ENCODE data around the gene TMEM86A. TPM values are rescaled to one million over a fixed set of nuclear protein-coding genes. Genes with fewer than 3 reads are reported as not detected.

The TMEM86A gene
- total and polyA plus RNA-seq, 2 experiments from 2014 or later, result 1.7 to 5.2 TPM

DNA sequence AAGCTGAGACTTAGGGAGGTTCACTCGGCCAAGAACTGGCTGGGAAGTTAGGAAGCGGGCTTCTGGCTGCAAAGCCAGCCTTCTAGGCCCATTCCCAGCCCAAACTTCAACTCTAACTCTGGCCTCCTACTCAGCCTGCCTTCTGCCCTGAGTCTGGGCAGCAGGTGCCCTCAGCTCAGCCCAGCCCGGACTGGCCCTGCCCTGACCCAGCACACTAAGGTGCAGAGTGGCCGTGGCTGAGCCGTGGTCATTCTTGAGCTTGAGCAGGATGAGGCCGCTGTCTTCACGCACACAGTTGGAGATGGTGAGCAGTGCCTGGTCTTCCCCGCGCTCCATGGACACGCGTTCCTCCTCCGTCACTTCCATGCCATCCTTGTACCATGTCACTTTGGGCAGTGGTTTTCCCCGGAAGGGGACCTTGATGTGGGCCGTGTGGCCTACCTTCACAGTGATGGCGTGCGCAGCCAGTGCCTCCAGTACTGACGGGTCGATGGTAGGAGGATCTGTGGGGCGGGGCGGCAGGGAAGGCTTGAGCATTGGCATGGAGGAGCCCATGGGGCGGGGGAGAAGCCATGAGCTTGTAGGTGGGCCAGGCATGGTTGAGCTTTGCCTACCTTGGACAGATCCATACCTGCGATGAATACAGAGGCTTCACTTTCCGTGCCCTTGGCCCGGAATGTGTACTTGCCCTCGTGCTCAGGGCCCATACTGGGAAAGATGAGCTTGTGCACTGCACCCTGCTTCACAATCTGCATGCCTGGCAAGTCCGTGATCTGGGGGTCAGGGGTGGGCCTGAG is 15.3 kb downstream of the TMEM86A start:
- Histone ChIP-seq H3K9me3 (ENCODE audit: low read depth) (no peaks in the 10 kb centered on the region), H3K4me1 (ENCODE audit: insufficient read depth) (no peaks in the 10 kb centered on the region), H3K27ac (no peak overlapping the region), H3K79me2 (no peaks in the 10 kb centered on the region), H4K20me1 (ENCODE audit: insufficient read depth, poor library complexity, severe bottlenecking) (no peaks in the 10 kb centered on the region), H3K27me3 (no peaks in the 10 kb centered on the region), H3K36me3 (replicated peaks; ENCODE audit: insufficient read depth, low read depth) (no peaks in the 10 kb centered on the region), H3K9me2 (replicated peaks; ENCODE audit: insufficient read depth) (no peaks in the 10 kb centered on the region), H3K4me2 (no peak overlapping the region), H3K4me3 (no peak overlapping the region), H2AFZ (no peak overlapping the region)
- DNase-seq (ENCODE audit: low spot score), result no peak
- TF ChIP-seq EZH2phosphoT487 (IDR thresholded peaks at IDR 0.05; ENCODE audit: low read depth, severe bottlenecking, unreplicated experiment) (no peak), EZH2 (IDR thresholded peaks at IDR 0.05; ENCODE audit: borderline replicate concordance) (no peak)
- TF ChIP-seq, protein P1, sequence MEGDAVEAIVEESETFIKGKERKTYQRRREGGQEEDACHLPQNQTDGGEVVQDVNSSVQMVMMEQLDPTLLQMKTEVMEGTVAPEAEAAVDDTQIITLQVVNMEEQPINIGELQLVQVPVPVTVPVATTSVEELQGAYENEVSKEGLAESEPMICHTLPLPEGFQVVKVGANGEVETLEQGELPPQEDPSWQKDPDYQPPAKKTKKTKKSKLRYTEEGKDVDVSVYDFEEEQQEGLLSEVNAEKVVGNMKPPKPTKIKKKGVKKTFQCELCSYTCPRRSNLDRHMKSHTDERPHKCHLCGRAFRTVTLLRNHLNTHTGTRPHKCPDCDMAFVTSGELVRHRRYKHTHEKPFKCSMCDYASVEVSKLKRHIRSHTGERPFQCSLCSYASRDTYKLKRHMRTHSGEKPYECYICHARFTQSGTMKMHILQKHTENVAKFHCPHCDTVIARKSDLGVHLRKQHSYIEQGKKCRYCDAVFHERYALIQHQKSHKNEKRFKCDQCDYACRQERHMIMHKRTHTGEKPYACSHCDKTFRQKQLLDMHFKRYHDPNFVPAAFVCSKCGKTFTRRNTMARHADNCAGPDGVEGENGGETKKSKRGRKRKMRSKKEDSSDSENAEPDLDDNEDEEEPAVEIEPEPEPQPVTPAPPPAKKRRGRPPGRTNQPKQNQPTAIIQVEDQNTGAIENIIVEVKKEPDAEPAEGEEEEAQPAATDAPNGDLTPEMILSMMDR (IDR thresholded peaks at IDR 0.05; ENCODE audit: poor library complexity), result no peak
- 89% methylated on average over 26 of the region's 26 CpGs for WGBS (ENCODE audit: low lambda C conversion rate, missing lambda C conversion rate)

DNA sequence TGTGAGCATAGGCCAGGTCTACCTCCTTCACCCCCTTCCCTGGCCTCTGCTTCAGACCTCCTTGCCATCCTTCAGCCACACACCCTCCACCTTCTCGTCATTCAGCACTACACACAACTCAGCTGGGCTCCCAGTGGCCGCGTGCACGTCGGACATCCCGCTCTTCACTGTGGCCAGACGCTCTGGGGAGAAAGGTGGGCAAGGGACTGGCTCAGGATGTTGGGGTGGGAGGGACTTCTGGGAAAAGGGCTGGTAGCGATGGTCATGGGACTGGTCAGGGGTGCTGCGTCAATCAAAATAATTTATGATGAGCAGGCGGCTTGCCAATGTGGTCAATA is 15.8 kb downstream of the TMEM86A start:
- H3K27me3 ChIP-seq, result no peaks in the 10 kb centered on the region
- H3K9me2 ChIP-seq (replicated peaks; ENCODE audit: insufficient read depth), result no peaks in the 10 kb centered on the region
- DNase-seq (ENCODE audit: low spot score), result no peak
- H4K20me1 ChIP-seq (ENCODE audit: insufficient read depth, poor library complexity, severe bottlenecking), result no peaks in the 10 kb centered on the region
- H3K79me2 ChIP-seq, result no peaks in the 10 kb centered on the region
- H3K4me2 ChIP-seq, result no peak overlapping the region
- no peak overlapping the region for H2AFZ ChIP-seq
- 74% methylated on average over 9 of the region's 10 CpGs for WGBS (ENCODE audit: low lambda C conversion rate, missing lambda C conversion rate)
- no peak overlapping the region for H3K27ac ChIP-seq
- no peaks in the 10 kb centered on the region for H3K9me3 ChIP-seq (ENCODE audit: low read depth)
- TF ChIP-seq EZH2phosphoT487 (IDR thresholded peaks at IDR 0.05; ENCODE audit: low read depth, severe bottlenecking, unreplicated experiment) (no peak), EZH2 (IDR thresholded peaks at IDR 0.05; ENCODE audit: borderline replicate concordance) (no peak)
- TF ChIP-seq, protein P1 (IDR thresholded peaks at IDR 0.05; ENCODE audit: poor library complexity), result no peak
- H3K4me1 ChIP-seq (ENCODE audit: insufficient read depth), result no peaks in the 10 kb centered on the region
- no peak overlapping the region for H3K4me3 ChIP-seq
- H3K36me3 ChIP-seq (replicated peaks; ENCODE audit: insufficient read depth, low read depth), result no peaks in the 10 kb centered on the region

DNA sequence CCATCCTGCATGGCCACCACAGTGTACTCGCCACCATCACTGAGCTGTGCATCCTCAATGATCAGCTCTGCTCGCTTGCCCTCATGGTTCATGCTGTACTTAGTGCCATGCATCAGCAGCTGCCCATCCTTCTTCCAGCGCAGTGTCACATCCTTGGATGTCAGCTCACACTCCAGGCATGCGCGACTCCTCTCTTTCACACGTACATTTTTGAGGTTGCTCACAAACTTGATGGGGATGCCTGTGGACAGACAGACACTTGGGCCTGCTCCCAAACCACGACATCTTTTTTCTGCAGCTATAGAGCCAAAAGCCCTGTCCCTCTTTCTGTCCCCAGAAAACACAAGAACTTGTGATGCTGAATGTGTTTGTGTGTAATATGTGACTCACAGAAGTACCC is 16.9 kb downstream of the TMEM86A start:
- no peak overlapping the region for H3K27ac ChIP-seq
- peaks cover 8% of the 10 kb centered on the region for H3K4me1 ChIP-seq (ENCODE audit: insufficient read depth)
- no peak for DNase-seq (ENCODE audit: low spot score)
- no peaks in the 10 kb centered on the region for H3K9me2 ChIP-seq (replicated peaks; ENCODE audit: insufficient read depth)
- WGBS (ENCODE audit: low lambda C conversion rate, missing lambda C conversion rate), result 76% methylated on average over 7 of the region's 7 CpGs
- no peaks in the 10 kb centered on the region for H3K27me3 ChIP-seq
- TF ChIP-seq EZH2 (IDR thresholded peaks at IDR 0.05; ENCODE audit: borderline replicate concordance) (no peak), EZH2phosphoT487 (IDR thresholded peaks at IDR 0.05; ENCODE audit: low read depth, severe bottlenecking, unreplicated experiment) (no peak)
- TF ChIP-seq, protein P1 (IDR thresholded peaks at IDR 0.05; ENCODE audit: poor library complexity), result no peak
- H3K4me3 ChIP-seq, result no peak overlapping the region
- H3K36me3 ChIP-seq (replicated peaks; ENCODE audit: insufficient read depth, low read depth), result no peaks in the 10 kb centered on the region
- no peak overlapping the region for H2AFZ ChIP-seq
- H4K20me1 ChIP-seq (ENCODE audit: insufficient read depth, poor library complexity, severe bottlenecking), result no peaks in the 10 kb centered on the region
- no peaks in the 10 kb centered on the region for H3K79me2 ChIP-seq
- no peak overlapping the region for H3K4me2 ChIP-seq
- H3K9me3 ChIP-seq (ENCODE audit: low read depth), result no peaks in the 10 kb centered on the region
